CD14-positive monocyte (primary cell): ENCODE data around the gene BAHCC1. TPM values are rescaled to one million over a fixed set of nuclear protein-coding genes. Genes with fewer than 3 reads are reported as not detected.

Experiments used
- DNase-seq, 3 donors: peaks; one replicate each; pipeline ENCODE4 v3.0.0-alpha.2; 2011 to 2022
- H2AFZ ChIP-seq: 2 replicates; pipeline ENCODE4 v1.6.0; 2012; ENCODE audit warnings: mild to moderate bottlenecking, low read depth, low read length, inconsistent platforms; ENCODE audit not compliant: insufficient read depth, poor library complexity, severe bottlenecking
- H3K27ac ChIP-seq, 2 donors: 1 replicate in 1 of 2; 2 replicates in 1 of 2; pipeline ENCODE4 v1.5.1; 2012 to 2013; ENCODE audit warnings: low read length in 2 of 2, control low read depth in 1 of 2, inconsistent platforms in 1 of 2, low read depth in 1 of 2, mild to moderate bottlenecking in 1 of 2
- H3K27me3 ChIP-seq, 2 donors: one replicate each; pipeline versions ENCODE4 v1.6.0 to v1.6.1; 2011 to 2013; ENCODE audit warnings: low read length in 2 of 2; ENCODE audit not compliant: control insufficient read depth in 2 of 2, insufficient read depth in 2 of 2
- H3K36me3 ChIP-seq, 2 donors: replicated peaks in 1 of 2; 1 replicate in 1 of 2; 2 replicates in 1 of 2; pipeline versions ENCODE4 v1.5.1 to v1.6.1; 2012 to 2013; ENCODE audit warnings: low read length in 2 of 2, control low read depth in 1 of 2, inconsistent platforms in 1 of 2, mild to moderate bottlenecking in 1 of 2; ENCODE audit not compliant: insufficient read depth in 2 of 2, control insufficient read depth in 1 of 2
- H3K4me1 ChIP-seq, 2 donors: 1 replicate in 1 of 2; 2 replicates in 1 of 2; pipeline versions ENCODE4 v1.5.1 to v1.6.1; 2012 to 2013; ENCODE audit warnings: low read length in 2 of 2, control low read depth in 1 of 2, inconsistent platforms in 1 of 2, mild to moderate bottlenecking in 1 of 2, moderate library complexity in 1 of 2; ENCODE audit not compliant: insufficient read depth in 2 of 2, control insufficient read depth in 1 of 2
- H3K4me2 ChIP-seq: replicated peaks from 2 replicates; pipeline ENCODE3; 2012; ENCODE audit warnings: low read length, moderate library complexity, mild to moderate bottlenecking; ENCODE audit not compliant: poor library complexity, severe bottlenecking; ENCODE audit errors: extremely low read depth
- H3K4me3 ChIP-seq, 3 experiments: fragments of 200-600 bp in 1 of 3; sonication (generic) in 1 of 3; replicated peaks in 1 of 3; 1 replicate in 2 of 3; 2 replicates in 1 of 3; pipeline ENCODE4 v1.5.1; 2011 to 2013; ENCODE audit warnings: low read length in 3 of 3, mild to moderate bottlenecking in 3 of 3, control low read depth in 2 of 3, low read depth in 2 of 3, inconsistent platforms in 1 of 3, moderate library complexity in 1 of 3
- H3K79me2 ChIP-seq: 2 replicates; pipeline ENCODE4 v1.6.0; 2012; ENCODE audit warnings: mild to moderate bottlenecking, control low read depth, inconsistent platforms, low read length, moderate library complexity; ENCODE audit not compliant: insufficient read depth
- H3K9ac ChIP-seq: 2 replicates; pipeline ENCODE4 v1.6.0; 2017; ENCODE audit warnings: low read length, mild to moderate bottlenecking; ENCODE audit not compliant: insufficient read depth, poor library complexity, severe bottlenecking
- H3K9me3 ChIP-seq, 2 donors: replicated peaks in 1 of 2; 1 replicate in 1 of 2; 2 replicates in 1 of 2; pipeline versions ENCODE4 v1.5.1 to v1.6.1; 2012 to 2013; ENCODE audit warnings: low read length in 2 of 2, control low read depth in 1 of 2; ENCODE audit not compliant: control insufficient read depth in 1 of 2, insufficient read depth in 1 of 2
- H4K20me1 ChIP-seq: 2 replicates; pipeline ENCODE4 v1.6.0; 2012; ENCODE audit warnings: mild to moderate bottlenecking, low read length, control low read depth, moderate library complexity; ENCODE audit not compliant: insufficient read depth
- H3K27ac Mint-ChIP-seq, 7 donors: one replicate each; pipeline ENCODE4 v1.8.0; 2020; ENCODE audit warnings: mild to moderate bottlenecking in 7 of 7, mixed read lengths in 7 of 7, moderate library complexity in 6 of 7, inconsistent platforms in 2 of 7
- H3K27me3 Mint-ChIP-seq, 3 donors: one replicate each; pipeline ENCODE4 v1.8.0; 2021 to 2022; ENCODE audit warnings: low read depth in 3 of 3, mild to moderate bottlenecking in 3 of 3, mixed read lengths in 3 of 3, moderate library complexity in 3 of 3, inconsistent platforms in 1 of 3
- H3K36me3 Mint-ChIP-seq, 2 donors: one replicate each; pipeline ENCODE4 v1.8.0; 2020; ENCODE audit warnings: mixed read lengths in 2 of 2, inconsistent platforms in 1 of 2, mild to moderate bottlenecking in 1 of 2
- H3K4me1 Mint-ChIP-seq: one replicate; pipeline ENCODE4 v1.8.0; 2020; ENCODE audit warnings: mild to moderate bottlenecking, mixed read lengths
- H3K4me3 Mint-ChIP-seq, 2 donors: one replicate each; pipeline ENCODE4 v1.8.0; 2020; ENCODE audit warnings: mild to moderate bottlenecking in 2 of 2, mixed read lengths in 2 of 2, moderate library complexity in 1 of 2
- H3K9me3 Mint-ChIP-seq, 7 donors: one replicate each; pipeline ENCODE4 v1.8.0; 2020 to 2022; ENCODE audit warnings: mixed read lengths in 7 of 7, mild to moderate bottlenecking in 6 of 7, moderate library complexity in 6 of 7, inconsistent platforms in 2 of 7
- CTCF ChIP-seq: fragments of 200-600 bp; IDR thresholded peaks from one replicate; pipeline ENCODE4 v1.8.0; 2022; ENCODE audit warnings: antibody characterized with exemption, mild to moderate bottlenecking
- WGBS: methylation state at CpG from one replicate; pipeline ENCODE4 v1.1.5; 2013; ENCODE audit warnings: missing lambda C conversion rate; ENCODE audit not compliant: insufficient coverage; 5-methylcytosine and 5-hydroxymethylcytosine counted together
- intact Hi-C, 2 donors: fragments of 100-400 bp; cut with micrococcal nuclease; formaldehyde crosslinking; loops; one replicate each; pipeline versions ENCODE4 v1.15.0 to v1.15.1; 2023
- polyA plus RNA-seq, 3 donors: library from polyadenylated mRNA; depleted of rRNA in 1 of 3; unstranded in 2 of 3; stranded (reverse) in 1 of 3; fragments of 300-500 nt in 2 of 3; fragments of >200 nt in 1 of 3; fragmentation: Illumina TruSeq in 2 of 3; gene quantifications; 1 replicate in 2 of 3; 2 replicates in 1 of 3; pipeline ENCODE4 v1.2.3, GENCODE V29; 2012 to 2021

BAHCC1 gene
- polyA plus RNA-seq, 3 donors, result 0.11 to 8.8 (median 0.27) TPM

GRCh38 chr17:81384929-81385319, 10.3 kb upstream of the BAHCC1 start:
- no peaks in the 10 kb centered on the region for H3K9me3 ChIP-seq
- H3K4me1 ChIP-seq, result peaks cover 20 to 35% of the 10 kb centered on the region in 2 donors
- 100% methylated on average over 3 of the region's 7 CpGs for WGBS
- H2AFZ ChIP-seq, result no peak overlapping the region
- peaks cover 20 to 63% (median 32%) of the 10 kb centered on the region in 3 donors for H3K27me3 Mint-ChIP-seq
- no peak for DNase-seq
- TF ChIP-seq CTCF, result no peak
- H3K9ac ChIP-seq, result no peak overlapping the region
- no peak overlapping the region for H3K4me2 ChIP-seq
- H3K4me3 ChIP-seq, result no peak overlapping the region
- peak overlapping the region in 1 of 2 donors; percentile 21 for H3K4me3 Mint-ChIP-seq
- no peaks in the 10 kb centered on the region for H3K36me3 ChIP-seq
- peaks cover 5% of the 10 kb centered on the region for H4K20me1 ChIP-seq
- H3K27ac Mint-ChIP-seq, result no peak overlapping the region
- peaks cover 0 to 2% (median 0%) of the 10 kb centered on the region in 7 donors for H3K9me3 Mint-ChIP-seq
- no peak overlapping the region for H3K27ac ChIP-seq
- H3K79me2 ChIP-seq, result peaks cover 4% of the 10 kb centered on the region
- intact Hi-C loops, result no loop called here
- peaks cover 0 to 12% of the 10 kb centered on the region in 2 donors for H3K27me3 ChIP-seq
- peaks cover 0 to 3% of the 10 kb centered on the region in 2 donors for H3K36me3 Mint-ChIP-seq
- H3K4me1 Mint-ChIP-seq, result peaks cover 23% of the 10 kb centered on the region

DNA sequence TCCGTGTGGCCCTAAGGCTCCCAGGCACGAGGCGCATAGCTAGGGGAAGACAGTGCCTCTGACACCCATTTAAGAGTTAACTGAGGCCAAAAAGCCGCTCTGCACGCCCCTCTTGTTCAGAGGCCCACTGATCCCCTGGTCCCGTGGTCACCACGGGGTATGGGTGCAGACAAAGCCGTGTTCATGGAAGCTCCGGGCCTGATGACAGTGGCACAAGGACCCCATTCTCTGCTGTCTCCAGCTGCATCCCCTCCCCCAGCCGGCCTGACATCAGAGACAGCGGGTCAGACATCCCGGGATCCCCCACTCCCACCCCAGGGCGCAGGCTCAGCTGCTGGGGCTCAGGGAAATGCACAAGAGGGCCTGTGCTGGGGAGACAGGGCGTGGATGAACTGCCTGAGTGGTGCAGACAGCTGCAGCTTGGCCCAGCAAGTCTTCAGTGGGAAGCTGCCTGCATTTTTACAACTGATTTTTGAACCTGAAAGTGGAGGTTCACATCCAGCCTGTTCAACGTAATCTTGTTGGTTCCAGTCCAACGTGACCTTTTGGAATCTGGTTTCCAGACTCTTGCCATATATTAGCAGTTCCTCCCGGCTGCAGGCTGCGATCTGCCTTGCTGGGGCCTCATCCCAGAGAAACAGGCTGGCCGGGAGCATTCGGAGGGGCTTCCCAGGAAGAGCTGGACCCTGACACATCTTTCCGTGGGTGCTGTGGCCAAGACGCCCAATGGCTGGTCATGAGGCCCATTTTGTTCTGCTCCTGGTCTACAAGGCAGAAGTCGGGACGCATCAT, 9.7 kb upstream of the BAHCC1 start:
- H3K27me3 ChIP-seq, result peaks cover 0 to 12% of the 10 kb centered on the region in 2 donors
- no peak for DNase-seq
- Mint-ChIP-seq H3K27me3 (peaks cover 20 to 58% (median 28%) of the 10 kb centered on the region in 3 donors), H3K27ac (peak overlapping the region in 2 of 7 donors; percentile 7), H3K36me3 (peaks cover 2 to 3% of the 10 kb centered on the region in 2 donors), H3K4me3 (peak overlapping the region; percentile 65 to 84), H3K4me1 (peaks cover 24% of the 10 kb centered on the region), H3K9me3 (peaks cover 0 to 2% (median 0%) of the 10 kb centered on the region in 7 donors)
- no peak for TF ChIP-seq CTCF
- no peak overlapping the region for H3K4me2 ChIP-seq
- H4K20me1 ChIP-seq, result peaks cover 11% of the 10 kb centered on the region
- H3K79me2 ChIP-seq, result peaks cover 10% of the 10 kb centered on the region
- 95% methylated on average over 23 of the region's 24 CpGs for whole genome bisulfite sequencing
- H3K27ac ChIP-seq, result no peak overlapping the region
- intact Hi-C loops, result no loop called here
- H3K9me3 ChIP-seq, result no peaks in the 10 kb centered on the region
- H3K9ac ChIP-seq, result no peak overlapping the region
- no peaks in the 10 kb centered on the region for H3K36me3 ChIP-seq
- no peak overlapping the region for H3K4me3 ChIP-seq
- no peak overlapping the region for H2AFZ ChIP-seq
- peaks cover 20 to 41% of the 10 kb centered on the region in 2 donors for H3K4me1 ChIP-seq
